ENCODE measurements around the gene RHBDL2. TPM values are rescaled to one million over a fixed set of nuclear protein-coding genes. Genes with fewer than 3 reads are reported as not detected.

The RHBDL2 gene
- total and polyA plus RNA-seq, 10 of the 15 experiments (the other 5 are each of a cell fraction or from before 2014, with no cell fraction given) = 0.05 TPM; not detected in 9

GRCh38 chr1:38873027-38873969 is 68.3 kb downstream of the RHBDL2 start, which contains the start of gene MYCBP (continued):
- TF ChIP-seq, protein P1, sequence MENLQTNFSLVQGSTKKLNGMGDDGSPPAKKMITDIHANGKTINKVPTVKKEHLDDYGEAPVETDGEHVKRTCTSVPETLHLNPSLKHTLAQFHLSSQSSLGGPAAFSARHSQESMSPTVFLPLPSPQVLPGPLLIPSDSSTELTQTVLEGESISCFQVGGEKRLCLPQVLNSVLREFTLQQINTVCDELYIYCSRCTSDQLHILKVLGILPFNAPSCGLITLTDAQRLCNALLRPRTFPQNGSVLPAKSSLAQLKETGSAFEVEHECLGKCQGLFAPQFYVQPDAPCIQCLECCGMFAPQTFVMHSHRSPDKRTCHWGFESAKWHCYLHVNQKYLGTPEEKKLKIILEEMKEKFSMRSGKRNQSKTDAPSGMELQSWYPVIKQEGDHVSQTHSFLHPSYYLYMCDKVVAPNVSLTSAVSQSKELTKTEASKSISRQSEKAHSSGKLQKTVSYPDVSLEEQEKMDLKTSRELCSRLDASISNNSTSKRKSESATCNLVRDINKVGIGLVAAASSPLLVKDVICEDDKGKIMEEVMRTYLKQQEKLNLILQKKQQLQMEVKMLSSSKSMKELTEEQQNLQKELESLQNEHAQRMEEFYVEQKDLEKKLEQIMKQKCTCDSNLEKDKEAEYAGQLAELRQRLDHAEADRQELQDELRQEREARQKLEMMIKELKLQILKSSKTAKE (IDR thresholded peaks at IDR 0.05; ENCODE audit: low read depth, poor library complexity, severe bottlenecking) = no peak
- TF ChIP-seq BMI1 (IDR thresholded peaks at IDR 0.05; ENCODE audit: borderline replicate concordance) (peak; percentile 95), CHD1 (IDR thresholded peaks at IDR 0.05; ENCODE audit: low read depth, low read length) (no peak), RUNX3 (IDR thresholded peaks at IDR 0.05; ENCODE audit: low read length) (peak; percentile 34; the same call in 1 of the 2 replicates), TAF1 (IDR thresholded peaks at IDR 0.05; ENCODE audit: borderline replicate concordance, low read depth, low read length) (peak; percentile 58; the same call in 1 of the 2 replicates), CBX3 (IDR thresholded peaks at IDR 0.05; ENCODE audit: borderline replicate concordance, low read depth) (no peak), SMARCA5 (IDR thresholded peaks at IDR 0.05) (no peak)
- TF ChIP-seq, protein P2, sequence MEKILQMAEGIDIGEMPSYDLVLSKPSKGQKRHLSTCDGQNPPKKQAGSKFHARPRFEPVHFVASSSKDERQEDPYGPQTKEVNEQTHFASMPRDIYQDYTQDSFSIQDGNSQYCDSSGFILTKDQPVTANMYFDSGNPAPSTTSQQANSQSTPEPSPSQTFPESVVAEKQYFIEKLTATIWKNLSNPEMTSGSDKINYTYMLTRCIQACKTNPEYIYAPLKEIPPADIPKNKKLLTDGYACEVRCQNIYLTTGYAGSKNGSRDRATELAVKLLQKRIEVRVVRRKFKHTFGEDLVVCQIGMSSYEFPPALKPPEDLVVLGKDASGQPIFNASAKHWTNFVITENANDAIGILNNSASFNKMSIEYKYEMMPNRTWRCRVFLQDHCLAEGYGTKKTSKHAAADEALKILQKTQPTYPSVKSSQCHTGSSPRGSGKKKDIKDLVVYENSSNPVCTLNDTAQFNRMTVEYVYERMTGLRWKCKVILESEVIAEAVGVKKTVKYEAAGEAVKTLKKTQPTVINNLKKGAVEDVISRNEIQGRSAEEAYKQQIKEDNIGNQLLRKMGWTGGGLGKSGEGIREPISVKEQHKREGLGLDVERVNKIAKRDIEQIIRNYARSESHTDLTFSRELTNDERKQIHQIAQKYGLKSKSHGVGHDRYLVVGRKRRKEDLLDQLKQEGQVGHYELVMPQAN (conservative IDR thresholded peaks at IDR 0.05) = peak; percentile 88; the same call in 1 of the 2 replicates
- TF ChIP-seq, protein P3, sequence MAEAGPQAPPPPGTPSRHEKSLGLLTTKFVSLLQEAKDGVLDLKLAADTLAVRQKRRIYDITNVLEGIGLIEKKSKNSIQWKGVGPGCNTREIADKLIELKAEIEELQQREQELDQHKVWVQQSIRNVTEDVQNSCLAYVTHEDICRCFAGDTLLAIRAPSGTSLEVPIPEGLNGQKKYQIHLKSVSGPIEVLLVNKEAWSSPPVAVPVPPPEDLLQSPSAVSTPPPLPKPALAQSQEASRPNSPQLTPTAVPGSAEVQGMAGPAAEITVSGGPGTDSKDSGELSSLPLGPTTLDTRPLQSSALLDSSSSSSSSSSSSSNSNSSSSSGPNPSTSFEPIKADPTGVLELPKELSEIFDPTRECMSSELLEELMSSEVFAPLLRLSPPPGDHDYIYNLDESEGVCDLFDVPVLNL (IDR thresholded peaks at IDR 0.05; ENCODE audit: low read depth, low read length) = no peak
